MM.1S (cell line): ENCODE measurements around the gene THRA.

ENCODE experiments used
- DNase-seq: peaks from one replicate; pipeline ENCODE4 v3.0.0-alpha.2; 2015
- H2AFZ ChIP-seq: fragments of 300-600 bp; sonication (generic); 2 replicates; pipeline ENCODE4 v1.6.0; 2016; ENCODE audit warnings: antibody characterized with exemption, low read length
- H3F3A ChIP-seq: fragments of 300-600 bp; sonication (generic); 2 replicates; pipeline ENCODE4 v1.6.1; 2016; ENCODE audit warnings: mild to moderate bottlenecking, antibody characterized with exemption, low read length, moderate library complexity, mixed read lengths; ENCODE audit not compliant: insufficient read depth
- H3K27ac ChIP-seq: fragments of 300-600 bp; sonication (generic); 2 replicates; pipeline ENCODE4 v1.5.1; 2016; ENCODE audit warnings: mild to moderate bottlenecking, low read length
- H3K27me3 ChIP-seq: fragments of 300-600 bp; sonication (generic); replicated peaks from 2 replicates; pipeline ENCODE4 v1.6.0; 2016; ENCODE audit warnings: low read length; ENCODE audit not compliant: insufficient read depth
- H3K36me3 ChIP-seq: fragments of 300-600 bp; sonication (generic); replicated peaks from 2 replicates; pipeline ENCODE4 v1.6.1; 2016; ENCODE audit warnings: mild to moderate bottlenecking, low read length, mixed read lengths; ENCODE audit not compliant: insufficient read depth
- H3K4me1 ChIP-seq: fragments of 300-600 bp; sonication (generic); 2 replicates; pipeline ENCODE4 v1.6.1; 2016; ENCODE audit warnings: low read length, mixed read lengths
- H3K4me2 ChIP-seq: fragments of 300-600 bp; sonication (generic); 2 replicates; pipeline ENCODE4 v1.6.0; 2016; ENCODE audit warnings: low read depth, low read length
- H3K4me3 ChIP-seq: fragments of 300-600 bp; sonication (generic); 2 replicates; pipeline ENCODE4 v1.5.1; 2016; ENCODE audit warnings: low read length, mixed read lengths
- H3K79me2 ChIP-seq: fragments of 300-600 bp; sonication (generic); 2 replicates; pipeline ENCODE4 v1.6.1; 2016; ENCODE audit warnings: mixed run types, low read length, mixed read lengths
- H3K9ac ChIP-seq: fragments of 300-600 bp; sonication (generic); 2 replicates; pipeline ENCODE4 v1.6.1; 2016; ENCODE audit warnings: low read length, mixed read lengths
- H3K9me2 ChIP-seq: fragments of 300-600 bp; sonication (generic); replicated peaks from 2 replicates; pipeline ENCODE4 v1.6.1; 2016; ENCODE audit warnings: mild to moderate bottlenecking, low read length, mixed read lengths; ENCODE audit not compliant: insufficient read depth
- H3K9me3 ChIP-seq: fragments of 300-600 bp; sonication (generic); replicated peaks from 2 replicates; pipeline ENCODE4 v1.6.1; 2016; ENCODE audit warnings: mild to moderate bottlenecking, low read length, mixed read lengths; ENCODE audit not compliant: insufficient read depth
- H4K20me1 ChIP-seq: fragments of 300-600 bp; sonication (generic); 2 replicates; pipeline ENCODE4 v1.6.1; 2016; ENCODE audit warnings: mild to moderate bottlenecking, low read length, moderate library complexity, mixed read lengths; ENCODE audit not compliant: insufficient read depth
- CTCF ChIP-seq: fragments of 300-600 bp; sonication (generic); IDR thresholded peaks from 2 replicates; pipeline ENCODE4 v1.5.1; 2016; ENCODE audit warnings: antibody characterized with exemption, low read length, mixed read lengths
- EZH2 ChIP-seq: fragments of 300-600 bp; sonication (generic); optimal IDR thresholded peaks from 2 replicates; pipeline ENCODE3; 2017; ENCODE audit warnings: low read depth, mild to moderate bottlenecking, antibody characterized with exemption, low read length, mixed read lengths
- EZH2phosphoT487 ChIP-seq: fragments of 300-600 bp; sonication (generic); IDR thresholded peaks from 2 replicates; pipeline ENCODE4 v1.6.1; 2018; ENCODE audit warnings: antibody characterized with exemption, low read length

THRA gene

GRCh38 chr17:40074871-40075200, 12.1 kb downstream of the THRA start:
- H2AFZ ChIP-seq, result no peak overlapping the region
- H3K27me3 ChIP-seq, result no peaks in the 10 kb centered on the region
- no peaks in the 10 kb centered on the region for H4K20me1 ChIP-seq
- no peak overlapping the region for H3K27ac ChIP-seq
- no peak for DNase-seq
- H3K4me3 ChIP-seq, result no peak overlapping the region
- peaks cover 7% of the 10 kb centered on the region for H3K4me1 ChIP-seq
- no peak overlapping the region for H3K4me2 ChIP-seq
- H3K36me3 ChIP-seq, result no peaks in the 10 kb centered on the region
- no peaks in the 10 kb centered on the region for H3F3A ChIP-seq
- H3K9me2 ChIP-seq, result no peaks in the 10 kb centered on the region
- no peaks in the 10 kb centered on the region for H3K9me3 ChIP-seq
- no peak overlapping the region for H3K9ac ChIP-seq
- no peaks in the 10 kb centered on the region for H3K79me2 ChIP-seq
- TF ChIP-seq CTCF (no peak), EZH2phosphoT487 (no peak), EZH2 (no peak)

GRCh38 chr17:40075201-40075941, 12.6 kb downstream of the THRA start:
- peak; percentile 60 for DNase-seq
- no peaks in the 10 kb centered on the region for H3F3A ChIP-seq
- no peaks in the 10 kb centered on the region for H3K79me2 ChIP-seq
- H3K4me1 ChIP-seq, result peaks cover 3% of the 10 kb centered on the region; the same call in 1 of the 2 replicates
- no peaks in the 10 kb centered on the region for H3K27me3 ChIP-seq
- H3K9me2 ChIP-seq, result no peaks in the 10 kb centered on the region
- H3K9ac ChIP-seq, result no peak overlapping the region
- H2AFZ ChIP-seq, result peak overlapping the region; percentile 27; the same call in 1 of the 2 replicates
- no peaks in the 10 kb centered on the region for H3K9me3 ChIP-seq
- no peak overlapping the region for H3K27ac ChIP-seq
- peak; percentile 89 for TF ChIP-seq CTCF
- TF ChIP-seq EZH2phosphoT487, result no peak
- no peaks in the 10 kb centered on the region for H4K20me1 ChIP-seq
- no peak overlapping the region for H3K4me3 ChIP-seq
- H3K4me2 ChIP-seq, result no peak overlapping the region
- no peaks in the 10 kb centered on the region for H3K36me3 ChIP-seq

- Histone ChIP-seq H3K9me3 (no peaks in the 10 kb centered on the region), H4K20me1 (no peaks in the 10 kb centered on the region), H3K27me3 (no peaks in the 10 kb centered on the region), H3K4me1 (peaks cover 3% of the 10 kb centered on the region; the same call in 1 of the 2 replicates), H3K9me2 (no peaks in the 10 kb centered on the region), H3K4me3 (no peak overlapping the region), H3K9ac (no peak overlapping the region), H3K36me3 (no peaks in the 10 kb centered on the region), H3F3A (no peaks in the 10 kb centered on the region), H3K4me2 (no peak overlapping the region), H3K27ac (no peak overlapping the region), H3K79me2 (no peaks in the 10 kb centered on the region), H2AFZ (peak overlapping the region; percentile 27; the same call in 1 of the 2 replicates)
- TF ChIP-seq EZH2phosphoT487 (no peak), CTCF (no peak), EZH2 (no peak)
- no peak for DNase-seq
Measured at GRCh38 chr17:40075942-40076498, 13.3 kb downstream of the THRA start.
